K562 (cell line): ENCODE results near the gene ZAP70. TPM values are rescaled to one million over a fixed set of nuclear protein-coding genes. Genes with fewer than 3 reads are reported as not detected.

ENCODE experiments used
- ATAC-seq: fragments of 200-7000 bp; cut with Tn5 transposase; 3 replicates; pipeline ENCODE4 v1.9.1; 2020; ENCODE audit warnings: moderate library complexity
- BruUV-seq: library from RNA; stranded (reverse); fragments of 400-500 nt; replicated peaks from 2 replicates; lab custom pipeline; 2021; lab: Mats Ljungman, UMichigan
- CTCF ChIA-PET: fragments of 300-600 bp; formaldehyde crosslinking; extraction: SDS; loops from one replicate; lab custom pipeline; 2021; ENCODE audit warnings: low intra/inter-chr PET ratio; lab: Yijun Ruan, JAX
- POLR2A ChIA-PET: fragments of 300-600, 350-650 bp; sonication (Branson Sonifier 250); formaldehyde crosslinking; extraction: SDS; loops from one replicate; lab custom pipeline; 2021; ENCODE audit warnings: antibody characterized with exemption, inconsistent platforms; lab: Yijun Ruan, JAX
- DNase-seq, 4 experiments: peaks; one replicate each; pipeline versions ENCODE4 v3.0.0 to v3.0.0-alpha.2; 2011 to 2018; ENCODE audit warnings: low spot score in 3 of 4, mixed read lengths in 3 of 4; ENCODE audit errors: extremely low read depth in 1 of 4
- FAIRE-seq: peaks from 2 replicates; lab custom pipeline; 2011; peaks lifted over from hg19 to GRCh38; lab: Jason Lieb, UNC
- H2AFZ ChIP-seq: 2 replicates; pipeline ENCODE4 v1.6.0; 2011; ENCODE audit warnings: low read depth, low read length, control low read depth, inconsistent platforms
- H3K27ac ChIP-seq: fragments of 200-600 bp; 3 replicates; pipeline ENCODE4 v1.8.0; 2011; ENCODE audit warnings: low read depth, mild to moderate bottlenecking, control low read depth, inconsistent platforms, low read length, moderate library complexity, mixed read lengths; ENCODE audit errors: extremely low read depth
- H3K27me3 ChIP-seq, 2 experiments: fragments of 300-600 bp in 1 of 2; 2 replicates in 1 of 2; 3 replicates in 1 of 2; pipeline versions ENCODE4 v1.6.0 to v1.8.0; 2011; ENCODE audit warnings: inconsistent platforms in 2 of 2, low read length in 2 of 2, mild to moderate bottlenecking in 1 of 2, mixed read lengths in 1 of 2, moderate library complexity in 1 of 2; ENCODE audit not compliant: control insufficient read depth in 2 of 2, insufficient read depth in 2 of 2
- H3K36me3 ChIP-seq: fragments of 300-600 bp; 3 replicates; pipeline ENCODE4 v1.8.0; 2011; ENCODE audit warnings: mild to moderate bottlenecking, low read length, inconsistent platforms; ENCODE audit not compliant: control insufficient read depth, insufficient read depth
- H3K4me1 ChIP-seq, 2 experiments: fragments of 200-600 bp in 1 of 2; replicated peaks in 1 of 2; 2 replicates in 1 of 2; 3 replicates in 1 of 2; pipeline versions ENCODE4 v1.5.1 to v1.8.0; 2011; ENCODE audit warnings: inconsistent platforms in 2 of 2, low read length in 2 of 2, mild to moderate bottlenecking in 1 of 2, mixed read lengths in 1 of 2, moderate library complexity in 1 of 2; ENCODE audit not compliant: control insufficient read depth in 2 of 2, insufficient read depth in 2 of 2
- H3K4me2 ChIP-seq: 2 replicates; pipeline ENCODE4 v1.6.1; 2011; ENCODE audit warnings: low read length, control low read depth, inconsistent platforms, mixed read lengths; ENCODE audit not compliant: insufficient read depth
- H3K4me3 ChIP-seq: fragments of 200-600 bp; sonication (generic), shearing (Covaris generic); 2 replicates; pipeline ENCODE4 v1.5.1; 2016; ENCODE audit warnings: control low read depth, inconsistent platforms
- H3K79me2 ChIP-seq: fragments of 200-600 bp; 3 replicates; pipeline ENCODE4 v1.8.0; 2011; ENCODE audit warnings: low read length, inconsistent platforms; ENCODE audit not compliant: control insufficient read depth, insufficient read depth
- H3K9ac ChIP-seq, 2 experiments: 2 replicates each; pipeline versions ENCODE4 v1.6.0 to v1.6.1; 2011; ENCODE audit warnings: low read depth in 2 of 2, low read length in 2 of 2, control low read depth in 1 of 2, inconsistent platforms in 1 of 2, mild to moderate bottlenecking in 1 of 2, mixed read lengths in 1 of 2; ENCODE audit not compliant: insufficient read depth in 1 of 2
- H3K9me1 ChIP-seq: one replicate; pipeline ENCODE4 v1.6.0; 2011; ENCODE audit warnings: inconsistent platforms, mild to moderate bottlenecking, low read length, moderate library complexity; ENCODE audit not compliant: control insufficient read depth, insufficient read depth
- H3K9me3 ChIP-seq: replicated peaks from 2 replicates; pipeline ENCODE4 v1.5.1; 2011; ENCODE audit warnings: low read depth, low read length, inconsistent platforms; ENCODE audit not compliant: control insufficient read depth, insufficient read depth
- H4K20me1 ChIP-seq: replicated peaks from 2 replicates; pipeline ENCODE4 v1.6.1; 2011; ENCODE audit warnings: low read length, inconsistent platforms, mixed read lengths; ENCODE audit not compliant: control insufficient read depth, insufficient read depth
- ATF3 ChIP-seq, 2 experiments: fragments of 450-650 bp in 1 of 2; sonication (generic) in 1 of 2; formaldehyde crosslinking in 1 of 2; IDR thresholded peaks in 1 of 2; conservative IDR thresholded peaks in 1 of 2; 2 replicates each; pipeline versions ENCODE4 v1.6.1 to v1.8.1; 2016 to 2023; ENCODE audit warnings: mild to moderate bottlenecking in 2 of 2, moderate library complexity in 2 of 2, inconsistent platforms in 1 of 2, missing genetic modification reagents in 1 of 2
- CEBPG ChIP-seq, 3 experiments: fragments of 200-800 bp in 1 of 3; sonication (Bioruptor generic) in 1 of 3; sonication (generic) in 1 of 3; formaldehyde crosslinking in 1 of 3; IDR thresholded peaks in 2 of 3; conservative IDR thresholded peaks in 1 of 3; 2 replicates each; pipeline versions ENCODE4 v1.6.1 to v1.8.0; 2016 to 2022; ENCODE audit warnings: missing compliant biosample characterization in 2 of 3, missing genetic modification characterization in 2 of 3, mild to moderate bottlenecking in 1 of 3, missing genetic modification reagents in 1 of 3
- ZNF277 ChIP-seq: fragments of 250-450 bp; sonication (Bioruptor Pico); IDR thresholded peaks from 2 replicates; pipeline ENCODE4 v1.8.0; 2022; ENCODE audit warnings: inconsistent platforms, mild to moderate bottlenecking, moderate library complexity, borderline replicate concordance
- WGBS: fragments of 100-300 bp; shearing (Covaris generic); methylation state at CpG from one replicate; pipeline ENCODE4 v1.1.6; 2016; ENCODE audit warnings: low coverage, mixed read lengths; ENCODE audit not compliant: insufficient coverage; ENCODE audit errors: missing lambda C conversion rate; 5-methylcytosine and 5-hydroxymethylcytosine counted together
- in situ Hi-C: fragments of 300-500 bp; cut with MboI; formaldehyde crosslinking; loops from 4 replicates; pipeline ENCODE4 v1.15.0; 2018; ENCODE audit warnings: inconsistent platforms, mixed read lengths
- intact Hi-C: fragments of 100-400 bp; cut with micrococcal nuclease; formaldehyde crosslinking; loops from 2 replicates; pipeline ENCODE4 v1.14.2; 2022
- polyA plus RNA-seq, 8 experiments: library from polyadenylated mRNA; depleted of rRNA in 4 of 8; stranded (reverse) in 5 of 8; unstranded in 3 of 8; fragments of >200 nt; fragmentation: Nextera tagmentation in 2 of 8; fragmentation: Illumina TruSeq in 1 of 8; extraction: Ambion mirVana in 2 of 8; extraction: Trizol in 1 of 8; gene quantifications; 2 replicates each; pipeline versions ENCODE4 v1.2.1 to v1.2.3, GENCODE V29; 2011 to 2014; ENCODE audit warnings: inconsistent platforms in 1 of 8, missing spikeins in 1 of 8
- total RNA-seq, 7 experiments: library from RNA; depleted of rRNA in 6 of 7; stranded (reverse); fragments of >200 nt in 6 of 7; fragmentation: Illumina TruSeq in 2 of 7; extraction: Trizol in 2 of 7; gene quantifications; 2 replicates each; pipeline versions ENCODE4 v1.2.1 to v1.2.3, GENCODE V29; 2011 to 2021; ENCODE audit warnings: low replicate concordance in 1 of 7

ZAP70 gene
- total and polyA plus RNA-seq, 9 of the 15 experiments (the other 6 are each of a cell fraction or from before 2014, with no cell fraction given) = 0.06 to 0.80 (median 0.21) TPM; not detected in 1

GRCh38 chr2:97727296-97727695 is 13.9 kb downstream of the ZAP70 start:
- H3K36me3 ChIP-seq = no peaks in the 10 kb centered on the region
- FAIRE-seq (no peak), DNase-seq (no peak), ATAC-seq (no peak)
- H3K4me3 ChIP-seq = no peak overlapping the region
- H3K4me1 ChIP-seq = peaks cover 0 to 17% of the 10 kb centered on the region in 2 experiments; a peak in 1 of 5 replicates
- no peak overlapping the region for H3K4me2 ChIP-seq
- no peaks in the 10 kb centered on the region for H3K9me1 ChIP-seq
- TF ChIP-seq CEBPG (CRISPR knock-in tag; IDR thresholded peaks at IDR 0.05) = 0 out of 2 replicates have a peak, but pooled peaks have one; percentile 30
- TF ChIP-seq CEBPG (tag; conservative IDR thresholded peaks at IDR 0.05 in 1 of 2, IDR thresholded peaks at IDR 0.05 in 1 of 2) = peak; percentile 8 to 30; a peak in 2 of 4 replicates
- TF ChIP-seq ZNF277 (CRISPR knock-in tag) = no peak
- peak; percentile 51; the same call in 1 of the 2 replicates for TF ChIP-seq ATF3 (IDR thresholded peaks at IDR 0.05)
- no peak for TF ChIP-seq ATF3 (CRISPR knock-in tag; conservative IDR thresholded peaks at IDR 0.05)
- no peak overlapping the region for H3K27ac ChIP-seq
- peaks cover 0 to 42% of the 10 kb centered on the region in 2 experiments; a peak in 2 of 5 replicates for H3K27me3 ChIP-seq
- no peak overlapping the region for H2AFZ ChIP-seq
- ChIA-PET CTCF (no interaction called here), POLR2A (interaction anchor here (0.7 to 1.6 kb wide), 2 partner anchors 13 to 1420 kb away, joined by 3 to 5 read pairs; no protein-coding TSS in a partner anchor)
- 33% methylated on average over 7 of the region's 7 CpGs for WGBS
- no TSS peak for BruUV-seq
- H3K9me3 ChIP-seq = no peaks in the 10 kb centered on the region
- H4K20me1 ChIP-seq = no peaks in the 10 kb centered on the region
- in situ Hi-C loops = no loop called here
- no peak overlapping the region for H3K9ac ChIP-seq
- intact Hi-C loops = no loop called here
- no peaks in the 10 kb centered on the region for H3K79me2 ChIP-seq
